WI38 (cell line): ENCODE data around the gene DOCK11.

Experiments used
- H3K4me3 ChIP-seq: 2 replicates; pipeline ENCODE4 v1.5.1; 2011; ENCODE audit warnings: low read depth, mild to moderate bottlenecking, control low read depth, low read length
- TF ChIP-seq, protein P1 (sequence below): IDR thresholded peaks from 2 replicates; pipeline ENCODE4 v1.5.1; 2012; ENCODE audit warnings: low read depth, mild to moderate bottlenecking, control low read depth, low read length

The DOCK11 gene

DNA sequence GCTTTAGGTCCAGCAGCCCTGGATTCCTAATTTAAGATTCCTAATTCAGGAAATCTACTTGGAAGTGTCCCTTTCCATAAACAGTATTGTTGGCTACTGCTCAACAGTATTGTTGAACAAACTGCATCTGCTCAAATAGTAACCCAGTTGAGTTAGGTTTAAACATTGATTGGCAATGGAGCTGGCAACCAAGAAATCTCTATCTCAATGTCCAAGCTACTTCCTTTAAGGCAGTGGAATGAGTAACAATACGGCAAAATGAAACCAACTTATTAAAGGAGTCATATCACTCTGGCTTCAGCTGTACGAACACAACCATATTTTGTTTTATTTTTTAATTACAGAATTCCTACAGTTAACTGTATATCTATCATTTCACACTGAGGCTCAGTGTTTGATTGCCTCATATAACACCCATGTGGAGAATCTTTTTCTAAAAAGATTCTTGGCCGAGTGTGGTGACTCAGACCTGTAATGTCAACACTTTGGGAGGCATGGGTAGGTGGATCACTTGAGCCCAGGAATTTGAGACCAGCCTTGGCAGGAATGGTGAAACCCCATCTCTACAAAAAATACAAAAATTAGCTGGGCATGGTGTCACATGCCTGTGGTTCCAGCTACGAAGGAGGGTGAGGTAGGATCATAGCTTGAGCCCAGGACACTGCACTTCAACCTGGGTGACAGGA is 160.1 kb downstream of the DOCK11 start:
- H3K4me3 ChIP-seq, result no peak overlapping the region
- TF ChIP-seq, protein P1, sequence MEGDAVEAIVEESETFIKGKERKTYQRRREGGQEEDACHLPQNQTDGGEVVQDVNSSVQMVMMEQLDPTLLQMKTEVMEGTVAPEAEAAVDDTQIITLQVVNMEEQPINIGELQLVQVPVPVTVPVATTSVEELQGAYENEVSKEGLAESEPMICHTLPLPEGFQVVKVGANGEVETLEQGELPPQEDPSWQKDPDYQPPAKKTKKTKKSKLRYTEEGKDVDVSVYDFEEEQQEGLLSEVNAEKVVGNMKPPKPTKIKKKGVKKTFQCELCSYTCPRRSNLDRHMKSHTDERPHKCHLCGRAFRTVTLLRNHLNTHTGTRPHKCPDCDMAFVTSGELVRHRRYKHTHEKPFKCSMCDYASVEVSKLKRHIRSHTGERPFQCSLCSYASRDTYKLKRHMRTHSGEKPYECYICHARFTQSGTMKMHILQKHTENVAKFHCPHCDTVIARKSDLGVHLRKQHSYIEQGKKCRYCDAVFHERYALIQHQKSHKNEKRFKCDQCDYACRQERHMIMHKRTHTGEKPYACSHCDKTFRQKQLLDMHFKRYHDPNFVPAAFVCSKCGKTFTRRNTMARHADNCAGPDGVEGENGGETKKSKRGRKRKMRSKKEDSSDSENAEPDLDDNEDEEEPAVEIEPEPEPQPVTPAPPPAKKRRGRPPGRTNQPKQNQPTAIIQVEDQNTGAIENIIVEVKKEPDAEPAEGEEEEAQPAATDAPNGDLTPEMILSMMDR, result no peak

DNA sequence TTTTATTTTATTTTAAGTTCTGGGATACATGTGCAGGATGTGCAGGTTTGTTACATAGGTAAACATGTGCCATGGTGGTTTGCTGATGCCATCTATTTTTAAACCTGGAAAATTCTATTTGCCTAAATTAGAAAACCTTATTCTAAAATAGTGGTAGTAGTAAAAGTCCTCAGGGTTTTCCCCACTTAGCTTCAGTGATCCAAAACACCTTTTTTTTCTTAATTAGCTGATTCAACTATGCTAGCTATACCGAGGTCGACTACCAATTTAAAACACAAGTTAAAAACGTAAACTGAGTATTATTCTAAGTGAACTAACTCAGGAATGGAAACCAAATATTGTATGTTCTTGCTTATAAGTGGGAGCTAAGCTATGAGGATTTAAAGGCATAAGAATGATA is 161.8 kb downstream of the DOCK11 start:
- TF ChIP-seq, protein P1, result no peak

GRCh38 chrX:118660085-118660484 is 164.5 kb downstream of the DOCK11 start:
- TF ChIP-seq, protein P1, result no peak
- H3K4me3 ChIP-seq, result no peak overlapping the region

More for the DNA sequence above, 161.8 kb downstream of the DOCK11 start:
- H3K4me3 ChIP-seq, result no peak overlapping the region

DNA sequence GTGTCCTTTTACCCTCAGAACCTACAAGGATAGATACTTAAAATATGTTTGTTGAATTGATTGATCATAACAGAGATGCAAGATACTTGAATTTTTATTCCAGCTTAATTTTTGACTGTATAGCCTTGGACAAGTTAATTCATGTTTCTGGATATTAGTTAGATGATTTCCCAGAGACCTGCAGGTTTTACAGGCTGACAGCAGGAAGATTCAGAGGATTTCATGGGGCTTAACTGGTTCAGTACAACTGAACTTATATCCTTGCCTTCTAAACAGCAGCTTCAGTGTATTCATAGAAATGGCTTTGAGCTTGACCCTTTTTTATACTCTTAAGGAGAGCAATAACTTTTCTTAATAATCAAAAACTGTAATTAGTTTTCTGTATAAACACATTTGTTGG is 169.6 kb downstream of the DOCK11 start:
- TF ChIP-seq, protein P1, result no peak
- H3K4me3 ChIP-seq, result no peak overlapping the region

DNA sequence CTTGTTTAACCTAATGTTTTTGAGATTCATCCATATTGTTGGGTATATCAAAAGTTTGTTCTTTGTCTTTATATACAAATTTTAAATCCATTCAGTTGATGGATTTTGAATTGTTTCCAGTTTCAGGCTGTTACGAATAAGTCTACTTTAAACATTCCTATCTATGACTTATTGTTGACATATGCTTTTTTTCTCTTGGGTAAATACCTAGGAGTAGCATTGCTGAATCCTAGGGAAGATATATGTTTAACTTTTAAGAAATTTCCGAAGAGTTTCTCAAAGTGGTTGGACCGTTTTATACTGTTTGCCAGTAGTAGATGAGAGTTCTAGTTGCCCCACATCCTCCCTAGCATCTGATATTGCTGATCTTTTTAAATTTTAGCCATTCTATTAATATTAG is 170.9 kb downstream of the DOCK11 start:
- no peak overlapping the region for H3K4me3 ChIP-seq
- TF ChIP-seq, protein P1, result no peak

DNA sequence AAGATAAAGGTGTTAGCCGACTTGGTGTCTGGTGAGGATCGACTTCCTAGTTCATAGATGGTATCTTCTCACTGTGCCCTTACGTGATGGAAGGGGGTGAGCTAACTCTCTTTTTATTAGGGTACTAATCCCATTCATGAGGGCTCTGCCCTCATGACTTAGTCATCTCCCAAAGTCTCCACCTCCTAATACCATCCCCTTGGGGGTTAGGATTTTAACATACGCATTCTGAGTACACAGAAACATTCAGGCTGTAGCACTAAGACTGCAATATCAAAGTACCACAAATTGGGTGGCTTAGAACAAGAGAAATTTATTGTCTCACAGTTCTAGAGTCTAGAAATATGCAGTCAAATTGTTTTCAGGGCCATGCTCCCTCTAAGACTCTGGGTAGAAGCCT is 173.8 kb downstream of the DOCK11 start:
- TF ChIP-seq, protein P1, result no peak
- no peak overlapping the region for H3K4me3 ChIP-seq

DNA sequence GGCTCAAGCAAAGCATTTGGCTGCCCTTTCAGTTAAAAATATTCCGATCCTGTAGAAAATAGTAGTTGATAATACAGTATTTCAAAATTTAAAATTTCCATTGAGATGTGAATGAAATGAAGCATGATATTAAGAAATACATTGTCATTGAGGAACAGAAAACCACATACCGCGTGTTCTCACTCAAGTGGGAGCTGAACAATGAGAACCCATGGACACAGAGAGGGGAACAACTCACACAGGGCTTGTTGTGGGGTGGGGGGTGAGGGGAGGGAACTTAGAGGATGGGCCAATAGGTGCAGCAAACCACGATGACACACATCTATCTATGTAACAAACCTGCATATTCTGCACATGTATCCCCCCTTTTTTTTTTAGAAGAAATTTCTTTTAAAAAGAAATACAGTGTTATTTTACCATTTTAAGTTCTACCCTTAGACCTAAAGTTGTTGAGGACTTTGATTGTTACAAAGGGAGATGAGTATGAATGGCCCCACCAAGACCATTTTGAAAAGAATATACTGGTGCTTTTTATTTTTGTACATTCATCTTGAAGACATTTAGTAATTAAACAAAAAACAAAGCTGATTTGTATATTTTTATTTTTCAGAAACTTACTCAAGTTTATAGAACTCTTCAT is 179.8 kb downstream of the DOCK11 start:
- no peak overlapping the region for H3K4me3 ChIP-seq
- TF ChIP-seq, protein P1, result no peak
